ENCODE results near the gene NUB1.

The NUB1 gene

DNA sequence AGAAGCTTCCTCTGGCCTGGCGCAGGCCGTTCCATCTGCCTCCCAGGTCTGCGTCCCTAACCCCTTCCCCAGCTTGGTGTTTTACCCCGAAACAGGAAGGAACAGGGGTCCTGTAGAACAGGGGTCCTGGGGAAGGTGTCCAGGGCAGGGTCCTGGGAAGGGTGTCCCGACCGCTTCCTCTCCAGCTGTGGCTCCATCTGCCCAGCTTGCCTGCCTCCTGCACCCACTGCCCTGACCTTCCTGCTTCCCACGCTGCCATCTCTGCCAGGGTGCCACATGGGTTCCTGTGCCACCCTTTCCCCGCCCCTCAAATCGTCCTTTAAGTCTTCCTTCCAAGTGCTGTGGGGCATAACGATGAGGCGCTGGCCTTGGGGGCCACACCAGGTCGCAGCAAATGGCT lies 35.8 kb downstream of the NUB1 start:
- no peak for DNase-seq (ENCODE audit: low read depth)

DNA sequence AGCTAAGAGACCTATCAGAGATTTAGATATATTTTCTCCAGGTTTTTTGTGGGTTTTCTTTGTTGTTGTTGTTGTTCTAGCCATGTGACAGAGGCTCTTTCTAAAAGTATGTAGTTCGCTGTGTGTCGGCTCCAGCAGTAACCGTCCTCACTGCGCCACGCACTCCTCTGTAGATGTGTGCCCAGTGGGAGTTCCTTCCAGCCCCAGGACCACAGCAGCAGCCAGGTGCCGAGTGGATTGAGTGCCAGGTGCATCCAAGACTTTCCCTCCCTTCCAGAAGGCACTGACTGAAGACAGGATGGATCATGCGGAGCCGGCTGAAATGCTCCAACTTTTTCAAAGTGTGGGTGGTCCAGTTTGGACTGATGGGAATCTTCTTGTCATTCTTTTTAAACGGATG lies 36.4 kb downstream of the NUB1 start:
- DNase-seq (ENCODE audit: low read depth): no peak

DNA sequence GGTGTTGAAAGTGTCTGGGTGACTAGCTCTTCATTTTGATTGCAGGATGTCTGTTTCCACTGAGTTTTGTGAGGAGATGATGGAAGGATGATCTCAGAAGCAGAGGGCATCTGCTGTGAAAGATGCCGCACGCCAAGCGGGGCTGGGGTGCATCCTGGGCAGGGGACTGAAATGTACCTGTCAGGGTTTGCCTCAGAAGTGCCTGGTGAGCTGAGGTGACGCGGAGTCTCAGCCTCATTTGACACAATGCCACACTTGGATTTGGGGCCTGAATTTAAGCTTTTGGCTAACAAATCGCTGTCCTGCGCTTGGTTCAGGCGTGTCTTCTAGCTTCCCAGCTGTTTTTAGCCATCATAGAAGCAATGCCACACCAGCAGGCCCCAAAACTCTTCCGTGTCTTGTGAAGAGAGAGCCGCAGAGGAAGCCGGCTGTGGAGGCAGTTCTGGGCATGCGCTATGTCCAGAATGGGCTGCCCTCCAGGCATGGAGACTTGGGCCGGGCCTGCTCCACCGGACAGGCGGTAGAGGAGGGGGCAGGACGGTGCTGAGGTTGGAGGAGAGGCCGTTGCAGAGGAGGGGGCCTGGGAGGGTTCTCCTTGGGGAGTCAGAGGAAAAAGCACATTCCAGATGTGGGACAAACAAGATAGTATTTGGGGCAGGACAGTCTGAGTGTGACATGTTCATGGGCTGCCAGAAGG lies 37.0 kb downstream of the NUB1 start:
- DNase-seq (ENCODE audit: low read depth): no peak

DNA sequence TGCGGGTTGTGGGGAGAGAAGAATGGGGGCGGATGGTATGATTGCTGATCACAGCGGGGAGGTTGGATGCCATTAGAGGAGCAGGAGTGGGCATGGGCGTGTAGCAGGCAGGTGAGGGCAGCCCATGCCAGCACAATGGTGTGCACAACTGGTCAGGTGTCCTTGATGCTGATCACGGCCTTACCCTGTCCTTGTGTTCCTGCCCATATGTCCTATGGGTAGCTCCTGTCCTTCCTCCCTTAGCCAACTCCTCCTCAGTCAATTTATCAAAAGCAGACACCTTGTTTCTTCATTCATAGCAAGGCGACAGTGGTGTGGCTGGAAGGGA lies 37.5 kb downstream of the NUB1 start:
- no peak for DNase-seq (ENCODE audit: low read depth)

DNA sequence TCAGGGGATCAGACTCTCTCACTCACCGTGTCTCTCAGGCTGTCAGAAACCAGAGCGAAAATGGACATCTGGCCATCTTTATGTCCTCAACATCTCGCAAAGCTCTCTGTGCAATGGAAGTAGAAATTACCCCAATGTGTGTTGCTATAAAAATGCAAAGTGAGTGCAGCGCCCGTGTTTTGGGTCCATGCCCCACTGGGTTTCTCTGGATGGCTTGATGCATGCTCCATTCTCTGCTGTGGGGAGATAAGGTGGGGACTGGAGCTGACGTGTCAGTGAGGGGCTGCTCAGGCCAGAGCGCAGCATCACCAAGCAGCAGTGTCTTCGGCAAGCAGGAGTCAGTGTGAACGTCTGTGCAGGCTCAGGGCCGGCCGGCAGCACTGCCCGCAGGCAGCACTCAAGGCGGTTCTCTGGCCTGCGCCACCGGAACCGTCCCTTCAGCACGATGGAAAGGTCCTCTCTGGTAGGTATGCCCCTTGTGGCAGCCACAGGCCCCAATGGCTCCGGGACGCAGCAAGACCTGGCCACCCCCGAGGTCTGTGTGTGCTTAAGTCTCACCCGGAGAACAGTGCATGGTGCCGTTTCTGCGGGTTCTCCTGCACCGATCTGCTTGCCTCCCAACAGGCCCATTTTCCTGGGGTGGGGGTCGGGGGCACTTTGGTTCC lies 38.1 kb downstream of the NUB1 start:
- DNase-seq (ENCODE audit: low read depth): no peak

DNA sequence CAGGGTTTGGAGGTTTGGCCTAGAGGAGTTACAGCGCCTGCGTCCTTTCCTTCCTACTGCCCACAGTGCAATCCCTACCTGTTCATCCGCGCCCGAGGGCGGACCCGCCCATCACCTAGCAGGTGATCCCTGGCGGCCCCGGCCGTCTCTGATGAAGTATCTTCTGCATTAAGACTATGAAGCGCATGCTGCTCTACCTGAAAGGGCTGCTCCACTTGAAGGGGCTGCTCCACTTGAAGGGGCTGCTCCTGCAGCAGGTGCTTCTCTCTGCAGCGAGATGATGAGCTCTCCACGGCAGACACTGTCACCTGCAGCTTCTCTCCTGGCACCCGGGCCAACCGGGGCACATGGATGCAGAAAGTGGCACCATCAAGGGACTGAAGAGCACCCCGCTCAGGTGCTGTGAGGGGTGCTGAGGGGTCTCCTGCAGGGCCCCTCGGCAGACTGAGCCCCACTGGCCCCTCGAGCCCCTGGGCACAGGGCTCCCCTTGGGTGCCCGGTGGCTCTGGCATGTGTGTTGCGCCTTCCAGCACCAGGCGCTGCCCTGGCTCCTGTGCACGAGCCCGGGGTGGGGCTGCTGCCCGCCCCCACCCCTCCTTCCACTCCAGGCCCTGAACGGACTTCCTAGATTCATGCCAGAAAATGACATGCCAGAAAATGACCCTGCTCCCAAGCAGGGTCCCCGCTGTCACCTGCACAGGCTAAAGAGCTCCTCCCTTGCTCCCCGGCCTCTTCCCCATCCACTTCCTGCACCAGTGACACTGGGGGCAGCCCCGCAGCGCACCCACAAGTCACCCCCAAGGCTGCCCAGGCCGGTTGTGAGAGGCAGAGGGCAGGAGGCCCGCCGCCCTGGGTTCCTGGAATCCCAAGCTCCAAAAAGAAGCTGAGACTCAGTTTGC lies 38.8 kb downstream of the NUB1 start:
- DNase-seq (ENCODE audit: low read depth): no peak

DNA sequence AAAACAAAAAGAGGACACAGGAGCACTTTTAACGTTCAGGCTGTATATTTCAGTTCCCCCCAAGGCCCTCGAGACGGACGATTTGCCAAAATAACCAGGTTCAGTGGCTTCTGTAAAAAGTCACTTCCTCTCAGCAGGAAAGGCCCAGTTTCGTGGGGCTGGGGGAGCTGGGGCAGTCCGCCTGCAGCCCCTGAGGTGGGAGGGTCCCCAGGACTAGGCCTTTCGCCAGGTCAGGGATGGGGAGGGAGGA lies 39.4 kb downstream of the NUB1 start:
- DNase-seq (ENCODE audit: low read depth): no peak

DNA sequence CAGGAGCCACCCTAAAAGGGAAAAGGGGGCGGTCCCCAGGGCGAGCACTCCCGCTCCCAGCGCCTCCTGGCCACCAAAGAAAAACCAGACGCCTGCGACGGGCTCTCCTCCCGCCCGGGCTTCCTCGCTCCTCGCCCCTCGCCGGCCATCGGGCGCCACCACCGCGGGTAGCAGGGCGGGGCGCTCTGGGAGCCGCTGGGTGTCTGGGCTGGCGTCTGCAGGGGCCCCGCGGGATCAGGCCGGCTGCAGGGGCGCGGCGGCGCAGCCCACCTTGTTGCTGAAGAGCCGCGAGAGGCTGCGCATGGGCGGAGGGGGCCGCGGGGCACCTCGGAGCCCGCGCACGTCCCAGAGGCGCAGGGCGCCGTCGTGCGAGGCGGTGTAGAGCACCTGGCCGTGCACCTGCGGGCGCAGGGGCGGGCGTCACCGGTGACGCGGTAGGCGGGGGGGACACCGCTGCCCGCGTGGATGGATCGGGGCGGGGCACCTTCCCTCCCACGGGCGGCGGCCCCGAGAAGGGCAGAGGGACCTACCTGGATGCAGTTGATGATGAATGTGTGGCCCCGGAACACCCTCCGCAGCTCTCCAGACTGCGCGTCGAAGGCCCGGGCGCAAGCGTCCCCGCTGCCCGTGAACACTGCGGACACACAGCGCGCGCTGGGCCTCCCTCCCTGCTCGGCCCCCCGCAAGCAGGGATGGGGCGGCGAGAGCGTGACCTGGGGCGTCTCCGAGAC lies 39.9 kb downstream of the NUB1 start:
- DNase-seq (ENCODE audit: low read depth): no peak

DNA sequence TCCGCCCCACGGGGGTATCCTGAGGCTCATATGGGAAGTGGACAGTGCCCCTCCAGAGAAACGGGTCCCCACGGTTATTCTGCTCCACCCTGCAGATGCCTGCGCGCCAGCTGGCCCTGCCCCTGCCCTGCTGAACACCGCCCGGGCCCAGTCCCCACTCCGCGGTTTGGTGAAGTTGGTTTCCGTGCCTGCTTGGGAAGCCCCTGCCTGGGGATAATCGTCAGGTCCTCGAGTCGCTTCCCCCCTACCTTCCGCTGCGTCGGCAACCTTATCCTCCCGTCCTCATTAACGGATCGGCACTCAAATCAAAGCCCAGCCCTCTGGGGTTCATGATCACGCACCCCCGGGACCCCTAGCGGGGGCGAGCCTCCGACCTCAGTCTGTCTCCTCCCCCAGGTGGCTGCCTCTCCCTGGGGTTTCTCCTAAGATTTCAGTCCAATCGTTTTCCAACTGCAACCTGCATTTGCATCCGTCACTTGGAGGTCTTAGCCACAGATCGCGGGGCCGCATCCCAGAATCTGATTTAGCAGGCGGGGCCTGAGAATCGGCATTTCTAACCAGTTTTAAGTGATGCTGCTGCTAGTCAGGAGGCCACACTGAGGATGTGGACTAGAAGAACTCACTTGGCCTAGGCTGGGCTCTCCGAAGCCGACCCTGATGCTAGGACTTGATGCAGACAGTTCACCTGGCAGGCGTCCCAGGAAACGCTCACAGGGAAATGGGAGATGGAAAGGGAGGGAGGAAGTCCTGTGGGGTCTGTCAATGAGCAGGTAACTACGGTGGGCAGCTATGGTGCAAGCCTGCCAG lies 40.7 kb downstream of the NUB1 start:
- no peak for DNase-seq (ENCODE audit: low read depth)

DNA sequence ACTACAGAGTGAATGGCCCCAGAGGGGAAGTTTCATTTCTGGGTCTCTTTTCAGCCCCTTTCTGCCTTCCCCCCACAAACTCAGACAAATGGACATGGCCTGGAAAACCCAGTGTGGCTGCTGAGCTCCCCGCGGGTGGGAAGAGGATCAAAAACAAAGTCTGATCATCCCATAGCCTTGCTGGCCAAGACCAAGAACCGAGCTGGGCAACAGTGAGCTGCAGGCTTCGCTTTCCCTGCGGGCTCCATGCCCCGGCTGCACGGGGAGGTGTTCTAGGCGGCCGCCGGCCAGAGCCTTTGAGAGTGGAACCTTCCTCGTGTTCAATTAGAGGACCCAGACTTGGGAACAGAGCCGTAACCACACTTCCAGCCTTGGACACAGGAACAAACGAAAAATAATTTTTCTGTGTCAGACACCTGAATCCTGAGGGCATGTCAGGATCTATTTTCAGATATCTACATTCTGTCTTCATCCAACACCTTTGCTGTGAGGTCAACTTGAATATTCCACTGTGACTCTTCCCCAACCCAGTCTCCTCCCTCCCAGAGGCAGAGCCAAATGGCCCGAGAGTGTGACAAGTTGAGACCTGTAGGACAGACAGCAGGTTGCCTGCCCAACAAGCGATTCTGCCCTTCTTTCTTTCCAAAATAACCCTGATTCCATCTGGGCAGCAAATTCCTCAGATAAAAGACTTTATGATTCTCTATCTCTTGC lies 42.2 kb downstream of the NUB1 start:
- no peak for DNase-seq (ENCODE audit: low read depth)

DNA sequence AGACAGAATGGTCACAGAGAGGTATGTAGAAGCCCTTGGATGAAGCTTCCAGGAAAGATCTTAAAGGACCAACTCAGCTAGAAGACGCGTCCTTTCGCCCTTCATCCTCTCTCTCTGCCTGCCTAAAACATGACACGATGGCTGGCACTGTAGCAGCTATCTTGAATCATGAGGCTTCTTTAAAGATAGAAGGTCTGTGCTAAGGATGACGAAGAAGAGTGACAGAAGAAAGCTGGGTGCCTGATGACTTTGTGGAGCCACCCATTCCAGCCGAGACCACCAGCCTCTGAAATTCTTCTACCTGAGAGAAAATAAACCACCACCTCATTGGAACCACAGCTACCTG lies 42.7 kb downstream of the NUB1 start:
- no peak for DNase-seq (ENCODE audit: low read depth)

DNA sequence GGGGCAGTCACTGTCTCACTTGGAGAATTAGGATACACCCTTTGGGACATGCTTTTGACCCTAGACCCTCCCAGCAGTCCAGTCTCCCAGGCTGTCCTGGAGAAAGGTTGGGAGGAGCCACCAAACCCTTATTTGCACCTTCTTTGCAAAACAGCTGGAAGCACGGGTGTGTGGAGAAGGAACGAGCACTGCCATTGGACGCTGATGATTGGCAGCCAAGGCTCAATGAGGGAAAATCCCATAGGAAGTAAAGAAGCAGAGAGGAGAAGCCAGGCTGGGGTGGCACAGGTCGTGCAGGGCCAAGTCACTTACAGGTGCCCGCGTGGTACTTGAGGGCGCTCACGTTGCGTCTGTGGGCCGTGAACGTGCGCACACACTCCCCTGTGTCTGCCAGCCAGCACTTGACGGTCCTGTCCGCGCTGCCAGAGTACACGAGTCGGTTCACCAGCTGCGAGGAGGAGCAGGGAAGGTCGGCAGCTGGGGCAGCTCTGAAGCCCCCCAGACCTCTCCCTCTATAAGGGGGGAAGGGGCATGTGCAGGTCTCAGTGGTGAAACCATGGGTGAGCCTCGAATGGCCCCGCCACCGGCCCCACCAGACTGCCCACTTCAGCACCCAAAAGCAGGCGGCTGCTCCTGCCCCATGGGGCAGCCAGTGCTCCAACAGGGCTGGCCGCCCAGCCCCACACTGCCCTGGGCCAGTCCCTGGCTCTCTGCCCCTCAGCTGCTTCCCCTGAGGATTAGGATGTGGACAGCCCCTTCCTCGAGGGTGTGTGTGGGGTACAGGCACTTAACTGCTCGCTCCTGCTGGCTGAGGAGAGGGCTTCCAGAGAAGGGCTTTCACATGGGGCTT lies 43.4 kb downstream of the NUB1 start:
- no peak for DNase-seq (ENCODE audit: low read depth)

DNA sequence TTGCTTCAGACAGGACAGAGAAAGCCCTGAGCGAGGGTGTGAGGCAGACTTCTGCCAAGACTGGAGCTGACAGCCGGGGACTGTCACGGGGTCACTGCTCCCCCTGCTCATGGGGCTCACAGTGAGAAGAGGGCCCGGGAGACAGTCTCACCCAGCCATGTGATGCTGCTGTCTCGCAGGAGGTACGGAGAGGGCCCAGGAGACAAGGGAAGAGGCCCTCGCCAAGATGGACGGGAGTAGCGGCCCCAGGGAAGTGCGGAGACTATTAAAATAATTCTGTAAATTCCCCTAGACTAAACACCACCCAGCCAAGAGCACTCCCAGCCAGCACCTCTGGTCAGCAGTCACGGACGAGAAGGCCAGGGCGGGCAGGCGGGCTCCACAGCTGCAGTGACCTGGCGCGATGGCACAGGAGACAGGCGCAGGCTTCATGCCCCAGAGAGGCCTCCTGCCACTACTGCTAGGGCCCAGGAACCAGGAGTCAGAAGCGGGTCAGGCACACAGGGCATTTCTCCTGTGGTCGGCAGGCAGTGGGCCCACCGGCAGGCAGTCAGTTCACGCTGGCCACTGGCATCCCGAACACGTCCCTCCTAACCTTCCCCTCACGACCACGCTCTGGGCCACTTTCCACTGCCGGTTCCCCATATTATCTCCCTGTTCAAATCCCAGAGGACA lies 44.2 kb downstream of the NUB1 start:
- DNase-seq (ENCODE audit: low read depth): no peak

DNA sequence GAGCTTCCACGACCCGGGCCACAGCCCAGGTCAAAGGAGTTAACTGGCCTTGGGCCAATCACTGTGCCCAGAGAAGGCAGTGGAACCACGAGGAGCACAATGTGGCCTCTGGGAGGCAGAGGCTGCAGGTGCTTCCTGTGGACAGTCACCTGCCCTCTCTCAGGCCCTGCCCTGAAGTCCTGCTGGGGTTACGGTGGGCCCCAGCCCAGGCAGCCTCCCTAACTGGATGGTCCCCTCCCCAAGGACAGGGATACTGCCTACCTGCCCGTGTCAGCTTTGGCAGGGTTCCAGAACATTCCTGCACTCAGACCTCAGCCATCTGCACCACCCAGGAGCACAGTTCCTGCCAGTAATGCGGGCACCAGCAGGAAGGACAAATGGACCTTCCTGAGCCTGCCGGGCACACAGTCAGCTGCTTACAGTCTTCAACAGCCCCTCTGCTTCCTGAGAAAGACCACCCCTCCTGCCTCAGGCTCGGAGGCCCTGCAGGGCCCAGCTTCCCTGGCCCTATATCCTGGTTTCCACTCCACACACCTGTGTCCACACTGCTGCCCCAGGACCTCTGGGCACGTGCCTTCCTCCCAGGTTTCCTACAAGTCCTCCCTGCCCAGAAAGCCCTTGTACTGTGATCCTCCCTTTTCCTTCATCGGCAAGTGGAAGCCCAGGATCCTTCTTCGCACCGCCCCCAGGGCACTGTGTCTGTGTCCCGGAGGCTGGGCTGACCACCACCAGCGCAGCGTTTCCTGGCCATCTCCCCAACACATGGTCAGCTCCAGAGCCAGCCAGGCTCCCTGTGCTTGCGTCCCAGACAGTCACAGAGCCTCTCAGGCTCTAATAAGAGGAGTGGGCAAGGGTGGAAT lies 44.9 kb downstream of the NUB1 start:
- no peak for DNase-seq (ENCODE audit: low read depth)

DNA sequence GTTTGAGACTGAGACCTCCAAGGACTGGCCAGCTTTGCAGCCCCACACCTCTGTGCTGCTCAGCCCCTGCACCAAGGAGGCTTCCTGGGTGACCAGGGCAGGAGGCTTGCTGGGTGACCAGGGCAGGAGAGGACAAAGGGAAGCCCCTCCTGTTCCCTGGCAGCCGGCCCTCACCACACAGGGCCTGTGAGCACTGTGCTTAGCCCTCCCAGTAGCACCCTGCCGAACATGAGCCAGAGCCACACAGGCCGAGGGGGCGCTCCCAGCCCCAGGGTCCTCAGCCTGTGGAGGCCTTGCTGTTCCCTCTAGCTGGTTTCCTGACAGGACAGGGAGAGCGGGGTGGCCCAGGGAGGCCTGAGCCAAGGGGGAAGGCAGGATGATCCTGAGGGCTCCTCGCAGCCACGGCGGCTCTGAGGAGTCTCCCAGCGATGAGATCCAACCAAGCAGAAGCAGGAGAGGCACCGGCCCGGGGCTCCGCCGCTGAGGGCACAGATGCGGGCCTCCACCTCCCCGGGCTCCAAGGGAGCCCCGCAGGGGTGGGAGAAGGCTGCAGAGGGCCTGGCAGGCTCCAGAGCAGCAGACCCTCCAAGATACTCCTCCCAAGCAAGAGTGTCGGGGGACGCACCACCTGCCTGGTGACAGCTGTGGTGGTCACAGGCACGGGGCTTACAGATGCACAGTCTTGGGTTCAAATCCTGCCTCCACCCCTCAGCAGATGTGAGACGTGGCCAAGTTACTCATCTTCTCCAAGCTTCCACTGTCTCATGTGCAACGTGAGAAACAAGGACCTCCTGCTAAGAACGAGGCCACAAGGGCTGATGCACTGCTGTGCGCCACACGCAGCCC lies 45.8 kb downstream of the NUB1 start:
- DNase-seq (ENCODE audit: low read depth): no peak

DNA sequence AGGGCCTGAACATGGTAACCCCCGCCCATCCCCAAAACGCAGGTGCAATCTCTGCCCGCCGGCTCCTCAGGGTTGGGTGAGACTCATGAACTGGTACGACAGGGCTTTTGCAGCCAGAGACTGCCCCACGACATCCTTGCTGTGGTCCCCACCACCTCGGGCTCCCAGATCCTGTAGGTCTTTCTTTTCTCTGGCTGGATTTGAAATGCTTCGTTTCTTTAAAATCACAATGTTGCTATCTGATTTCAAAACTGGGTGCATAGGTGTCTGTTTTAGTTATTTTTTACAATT lies 46.3 kb downstream of the NUB1 start:
- no peak for DNase-seq (ENCODE audit: low read depth)

DNA sequence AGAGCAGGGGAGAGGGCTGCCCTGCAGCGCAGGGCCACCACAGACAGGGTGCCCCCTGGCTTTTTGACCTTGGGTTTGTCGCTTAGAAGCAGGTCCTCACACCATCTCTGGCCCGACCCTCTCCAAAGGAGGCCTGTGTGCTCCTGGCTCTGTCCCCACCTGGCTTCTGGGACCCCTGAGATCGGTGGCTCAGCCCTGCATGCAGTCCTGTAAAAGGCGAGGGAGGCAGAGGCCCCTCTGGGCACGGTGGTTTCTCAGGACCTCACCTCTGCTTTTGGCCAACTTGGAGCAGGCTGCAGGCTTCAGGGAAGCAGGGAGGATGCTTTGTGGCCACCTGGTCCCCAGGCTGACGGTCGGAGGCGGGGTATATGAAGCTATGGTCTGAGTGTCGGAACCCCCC lies 46.8 kb downstream of the NUB1 start:
- no peak for DNase-seq (ENCODE audit: low read depth)

DNA sequence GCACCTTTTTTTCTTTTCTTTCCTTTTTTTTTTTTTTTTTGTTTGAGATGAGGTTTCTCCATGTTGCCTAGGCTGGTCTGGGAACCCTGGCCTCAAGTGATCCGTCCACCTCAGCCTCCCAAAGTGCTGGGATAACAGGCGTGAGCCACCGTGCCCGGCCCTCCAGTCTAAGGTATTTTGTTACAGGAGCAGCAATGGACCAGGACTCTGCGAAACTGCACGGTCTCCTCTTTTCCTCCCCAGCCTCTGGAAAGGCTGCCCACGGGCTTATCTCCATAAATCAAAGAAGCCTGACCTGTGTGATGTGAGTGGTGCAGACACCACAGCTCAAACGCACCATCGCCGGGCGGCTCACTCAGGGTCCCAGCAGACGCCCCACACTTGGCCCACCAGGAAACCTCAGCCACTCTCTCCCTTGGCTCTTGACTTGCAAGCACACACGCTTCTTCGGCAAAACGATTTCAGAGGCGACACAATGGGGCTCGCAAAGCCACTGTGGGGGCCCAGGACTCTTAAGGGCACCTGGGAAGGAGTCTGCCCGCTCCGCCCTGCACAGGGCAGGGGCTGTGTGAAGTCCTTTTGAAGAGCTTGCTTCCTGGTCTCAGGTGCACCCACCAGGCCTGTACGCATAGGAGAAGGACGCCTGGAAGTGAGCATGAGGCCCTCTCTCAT lies 47.6 kb downstream of the NUB1 start:
- DNase-seq (ENCODE audit: low read depth): no peak
